Left ventricle myocardium inferior (tissue), 1 donor: ENCODE data around the gene EXOSC7. TPM values are rescaled to one million over a fixed set of nuclear protein-coding genes. Genes with fewer than 3 reads are reported as not detected.

Experiments used
- DNase-seq: peaks from one replicate; pipeline ENCODE4 v3.0.0-alpha.2; 2020
- H3K27ac ChIP-seq: fragments of 200-600 bp; replicated peaks from 2 replicates; pipeline ENCODE4 v1.8.0; 2021
- H3K27me3 ChIP-seq: fragments of 200-600 bp; 2 replicates; pipeline ENCODE4 v1.8.0; 2021; ENCODE audit warnings: low read depth
- H3K36me3 ChIP-seq: fragments of 200-600 bp; 2 replicates; pipeline ENCODE4 v1.8.0; 2021
- H3K4me1 ChIP-seq: fragments of 200-600 bp; 2 replicates; pipeline ENCODE4 v1.8.0; 2021
- H3K4me3 ChIP-seq: fragments of 200-600 bp; 2 replicates; pipeline ENCODE4 v1.8.0; 2021; ENCODE audit warnings: mild to moderate bottlenecking, moderate library complexity
- H3K9me3 ChIP-seq: fragments of 200-600 bp; replicated peaks from 2 replicates; pipeline ENCODE4 v1.8.0; 2021
- intact Hi-C: fragments of 100-400 bp; cut with micrococcal nuclease; formaldehyde crosslinking; loops from one replicate; pipeline ENCODE4 v1.11.0; 2022
- total RNA-seq: library from RNA; stranded (reverse); fragmentation: NEBNext Ultra II Directional; extraction: Animal tissue kit (Norgen Biotek cat#: 25700); gene quantifications from one replicate; pipeline ENCODE4 v1.2.1, GENCODE V29; 2021
- TF ChIP-seq, protein P1 (sequence below): fragments of 200-600 bp; IDR thresholded peaks from 2 replicates; pipeline ENCODE4 v1.8.0; 2021; ENCODE audit warnings: antibody characterized with exemption, mild to moderate bottlenecking, borderline replicate concordance
- donor health status: DM: no; HTN: yes; CAD: no; lungs with severe emphysema.

Gene EXOSC7
- total RNA-seq, 1 donor from 2014 or later: 27.2 TPM

DNA sequence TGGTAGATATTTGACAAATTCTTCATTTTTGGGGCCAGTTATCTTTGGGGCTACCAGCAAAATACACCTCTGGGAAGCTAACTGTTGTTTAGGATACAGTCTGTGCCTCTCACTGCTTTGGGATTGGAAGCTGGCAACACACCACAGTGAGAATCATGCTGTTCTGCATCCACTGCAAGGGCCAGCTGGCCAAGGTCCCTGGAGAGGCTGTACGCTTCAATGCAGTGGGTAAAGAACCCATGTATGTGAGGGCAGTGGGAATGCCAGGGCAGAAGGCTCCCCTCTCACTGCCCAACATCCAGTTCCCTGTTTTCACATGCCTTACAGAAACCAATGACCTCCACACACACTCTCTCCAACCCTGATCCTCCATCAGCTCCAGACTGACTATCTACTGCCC is 20.1 kb upstream of the EXOSC7 start:
- DNase-seq: no peak
- H3K36me3 ChIP-seq: peaks cover 18% of the 10 kb centered on the region
- intact Hi-C loops: no loop called here
- H3K4me3 ChIP-seq: no peak overlapping the region
- H3K4me1 ChIP-seq: peaks cover 35% of the 10 kb centered on the region
- H3K27me3 ChIP-seq: no peaks in the 10 kb centered on the region
- no peaks in the 10 kb centered on the region for H3K9me3 ChIP-seq
- no peak overlapping the region for H3K27ac ChIP-seq
- TF ChIP-seq, protein P1, sequence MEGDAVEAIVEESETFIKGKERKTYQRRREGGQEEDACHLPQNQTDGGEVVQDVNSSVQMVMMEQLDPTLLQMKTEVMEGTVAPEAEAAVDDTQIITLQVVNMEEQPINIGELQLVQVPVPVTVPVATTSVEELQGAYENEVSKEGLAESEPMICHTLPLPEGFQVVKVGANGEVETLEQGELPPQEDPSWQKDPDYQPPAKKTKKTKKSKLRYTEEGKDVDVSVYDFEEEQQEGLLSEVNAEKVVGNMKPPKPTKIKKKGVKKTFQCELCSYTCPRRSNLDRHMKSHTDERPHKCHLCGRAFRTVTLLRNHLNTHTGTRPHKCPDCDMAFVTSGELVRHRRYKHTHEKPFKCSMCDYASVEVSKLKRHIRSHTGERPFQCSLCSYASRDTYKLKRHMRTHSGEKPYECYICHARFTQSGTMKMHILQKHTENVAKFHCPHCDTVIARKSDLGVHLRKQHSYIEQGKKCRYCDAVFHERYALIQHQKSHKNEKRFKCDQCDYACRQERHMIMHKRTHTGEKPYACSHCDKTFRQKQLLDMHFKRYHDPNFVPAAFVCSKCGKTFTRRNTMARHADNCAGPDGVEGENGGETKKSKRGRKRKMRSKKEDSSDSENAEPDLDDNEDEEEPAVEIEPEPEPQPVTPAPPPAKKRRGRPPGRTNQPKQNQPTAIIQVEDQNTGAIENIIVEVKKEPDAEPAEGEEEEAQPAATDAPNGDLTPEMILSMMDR: no peak

DNA sequence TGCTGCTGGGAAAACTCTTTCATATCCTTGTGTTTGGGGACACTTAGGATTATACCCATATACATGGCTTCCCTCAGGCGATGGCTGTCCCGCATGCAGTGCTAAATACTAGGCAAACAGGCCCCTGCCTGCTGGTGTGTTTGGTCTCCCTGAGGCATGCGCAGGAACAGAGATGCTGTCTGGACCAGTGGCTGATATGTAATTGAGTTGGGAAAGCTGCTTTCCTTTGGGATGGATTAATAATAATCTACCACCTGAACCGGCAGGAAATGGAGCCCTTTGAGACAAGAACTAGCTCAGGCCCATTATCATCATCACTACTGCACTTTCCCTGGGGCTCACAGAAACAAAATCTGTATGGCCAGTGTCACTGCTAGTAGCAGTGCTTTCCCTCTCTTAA is 18.1 kb upstream of the EXOSC7 start:
- Histone ChIP-seq H3K9me3 (no peaks in the 10 kb centered on the region), H3K4me3 (no peak overlapping the region), H3K27ac (no peak overlapping the region), H3K36me3 (peaks cover 18% of the 10 kb centered on the region), H3K4me1 (peaks cover 56% of the 10 kb centered on the region), H3K27me3 (no peaks in the 10 kb centered on the region)
- TF ChIP-seq, protein P1: no peak
- intact Hi-C loops: no loop called here
- DNase-seq: no peak

DNA sequence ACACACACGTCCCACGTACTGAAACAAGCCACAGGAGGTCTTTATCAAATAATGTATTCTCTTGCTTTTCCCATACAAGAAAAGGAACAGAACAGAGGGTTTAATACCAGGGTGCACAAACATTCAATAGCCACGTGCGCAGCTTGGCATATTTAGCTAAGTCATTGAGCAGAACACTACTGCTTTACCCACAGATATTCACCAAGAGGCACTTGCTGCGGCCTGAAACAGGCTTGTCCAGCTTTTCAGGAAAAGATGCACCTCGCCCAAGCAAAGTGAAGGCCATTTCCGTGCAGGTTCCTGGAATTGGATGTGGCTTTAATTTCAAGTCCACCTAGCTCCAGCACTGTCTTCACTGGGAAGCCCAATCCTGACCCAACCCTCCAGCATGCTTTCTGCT is 17.7 kb upstream of the EXOSC7 start:
- TF ChIP-seq, protein P1: no peak
- no peak overlapping the region for H3K4me3 ChIP-seq
- no peak overlapping the region for H3K27ac ChIP-seq
- peaks cover 58% of the 10 kb centered on the region for H3K4me1 ChIP-seq
- no peaks in the 10 kb centered on the region for H3K27me3 ChIP-seq
- peaks cover 18% of the 10 kb centered on the region for H3K36me3 ChIP-seq
- no peaks in the 10 kb centered on the region for H3K9me3 ChIP-seq
- intact Hi-C loops: no loop called here
- no peak for DNase-seq

DNA sequence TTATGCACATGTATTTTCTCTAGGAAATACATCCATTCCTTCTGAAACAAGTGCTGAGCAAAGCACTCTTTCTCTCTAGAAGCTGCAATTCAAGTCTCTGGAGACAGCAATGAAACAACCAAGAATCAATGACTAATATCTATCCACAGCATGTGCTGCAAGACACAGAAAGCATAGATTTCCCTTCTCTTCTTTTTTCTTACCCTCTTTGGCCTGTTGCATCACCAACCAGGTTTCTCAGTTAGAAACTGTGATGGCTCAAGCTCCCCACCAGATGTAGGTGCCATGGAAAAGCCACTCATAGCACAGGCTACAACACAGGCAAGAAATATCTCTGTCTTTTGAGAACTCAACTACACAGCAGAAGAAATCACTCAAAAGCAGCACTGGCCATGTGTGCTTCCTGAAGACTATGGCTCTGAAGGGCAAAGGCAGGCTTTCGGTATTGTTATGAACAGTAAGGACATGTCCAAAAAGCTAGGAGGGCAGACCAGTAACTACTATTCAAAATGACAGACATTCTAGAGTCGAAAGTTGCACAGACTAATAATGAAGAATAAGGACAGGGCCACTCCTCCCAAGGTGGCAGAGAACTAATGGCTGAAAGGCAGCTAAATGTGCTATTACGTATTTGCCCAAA is 15.5 kb upstream of the EXOSC7 start:
- no peaks in the 10 kb centered on the region for H3K27me3 ChIP-seq
- H3K9me3 ChIP-seq: no peaks in the 10 kb centered on the region
- peaks cover 13% of the 10 kb centered on the region for H3K36me3 ChIP-seq
- TF ChIP-seq, protein P1: no peak
- H3K27ac ChIP-seq: no peak overlapping the region
- no peak overlapping the region for H3K4me3 ChIP-seq
- intact Hi-C loops: no loop called here
- H3K4me1 ChIP-seq: peaks cover 77% of the 10 kb centered on the region
- DNase-seq: no peak

DNA sequence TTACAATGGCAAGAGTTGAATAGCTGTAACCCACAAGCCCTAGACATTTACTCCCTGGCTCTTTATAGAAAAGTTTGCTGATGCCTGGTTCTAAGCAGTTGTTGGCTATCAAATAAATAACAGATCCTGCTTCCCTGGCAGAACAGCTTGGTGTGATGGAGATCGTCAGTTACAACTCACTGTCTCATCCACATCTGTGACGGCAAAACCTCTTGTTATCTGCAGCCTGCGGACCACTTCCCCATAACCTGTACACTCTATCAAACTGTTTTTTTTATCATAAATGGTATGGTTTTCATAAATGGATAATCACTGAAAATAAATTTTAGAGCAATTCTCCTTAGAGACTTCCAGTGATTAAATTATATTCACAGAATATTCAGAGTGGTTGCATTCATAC is 14.2 kb upstream of the EXOSC7 start:
- Histone ChIP-seq H3K27me3 (no peaks in the 10 kb centered on the region), H3K27ac (no peak overlapping the region), H3K36me3 (peaks cover 13% of the 10 kb centered on the region), H3K4me3 (no peak overlapping the region), H3K4me1 (peaks cover 66% of the 10 kb centered on the region), H3K9me3 (no peaks in the 10 kb centered on the region)
- intact Hi-C loops: no loop called here
- DNase-seq: no peak
- TF ChIP-seq, protein P1: no peak
